Measurements from ENCODE around the gene PRRX2.

Gene PRRX2

GRCh38 chr9:129731477-129732085, 66.1 kb downstream of the PRRX2 start:
- Histone ChIP-seq H3K9me3 (ENCODE audit: low read length) (no peaks in the 10 kb centered on the region), H3K36me3 (ENCODE audit: insufficient read depth, low read length) (no peaks in the 10 kb centered on the region), H3K27me3 (ENCODE audit: insufficient read depth, low read length) (peaks cover 2% of the 10 kb centered on the region), H2AFZ (ENCODE audit: low read depth, low read length) (no peak overlapping the region), H3K4me1 (ENCODE audit: insufficient read depth, low read length) (no peaks in the 10 kb centered on the region), H3K4me3 (ENCODE audit: low read length) (no peak overlapping the region)

GRCh38 chr9:129732100-129732499, 66.7 kb downstream of the PRRX2 start:
- H3K36me3 ChIP-seq (ENCODE audit: insufficient read depth, low read length), result no peaks in the 10 kb centered on the region
- H3K4me3 ChIP-seq (ENCODE audit: low read length), result no peak overlapping the region
- H3K4me1 ChIP-seq (ENCODE audit: insufficient read depth, low read length), result no peaks in the 10 kb centered on the region
- H2AFZ ChIP-seq (ENCODE audit: low read depth, low read length), result no peak overlapping the region
- H3K27me3 ChIP-seq (ENCODE audit: insufficient read depth, low read length), result peaks cover 2% of the 10 kb centered on the region
- H3K9me3 ChIP-seq (ENCODE audit: low read length), result no peaks in the 10 kb centered on the region

DNA sequence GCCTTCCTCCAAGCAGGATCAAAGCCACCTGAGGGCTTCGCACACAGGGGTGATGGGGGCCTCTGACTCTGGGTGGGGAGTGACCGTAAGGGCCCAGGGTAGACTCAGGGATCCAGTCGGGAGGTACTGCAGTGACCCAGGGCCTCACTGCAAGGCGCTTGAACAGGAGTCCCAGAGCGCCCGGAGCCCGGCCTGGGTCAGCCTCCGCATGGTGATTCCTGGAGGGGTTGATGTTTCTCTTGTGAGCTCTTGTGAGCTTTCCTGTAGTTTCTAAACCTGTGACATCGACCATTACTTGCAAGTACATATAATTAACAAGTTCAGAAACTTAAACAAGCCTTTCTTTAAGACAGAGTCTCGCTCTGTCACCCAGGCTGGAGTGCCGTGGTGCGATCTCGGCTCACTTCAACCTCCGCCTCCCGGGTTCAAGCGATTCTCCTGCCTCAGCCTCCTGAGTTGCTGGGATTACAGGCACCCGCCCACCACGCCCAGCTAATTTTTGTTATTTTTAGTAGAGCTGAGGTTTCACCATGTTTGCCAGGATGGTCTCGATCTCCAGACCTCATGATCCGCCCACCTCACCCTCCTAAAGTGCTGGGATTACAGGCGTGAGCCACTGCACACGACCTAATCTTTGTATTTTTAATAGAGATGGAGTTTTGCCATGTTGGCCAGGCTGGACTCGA, 67.6 kb downstream of the PRRX2 start:
- H3K4me3 ChIP-seq (ENCODE audit: low read length), result no peak overlapping the region
- H2AFZ ChIP-seq (ENCODE audit: low read depth, low read length), result no peak overlapping the region
- no peaks in the 10 kb centered on the region for H3K4me1 ChIP-seq (ENCODE audit: insufficient read depth, low read length)

DNA sequence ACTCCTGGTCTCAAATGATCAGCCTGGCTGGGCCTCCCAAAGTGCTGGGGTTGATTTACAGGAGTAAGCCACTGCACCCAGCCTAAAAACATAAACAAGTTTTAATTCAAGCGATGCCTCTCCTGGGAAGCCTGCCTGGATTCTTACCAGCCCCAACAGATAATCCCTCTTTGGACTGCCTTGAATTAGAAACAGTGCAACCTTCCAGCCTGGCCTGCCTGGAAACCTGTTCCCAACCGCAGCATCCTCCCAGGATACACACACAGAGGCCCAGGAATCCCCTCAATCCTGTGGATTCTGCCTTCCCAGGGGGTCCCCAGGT, 68.1 kb downstream of the PRRX2 start:
- H3K4me1 ChIP-seq (ENCODE audit: insufficient read depth, low read length), result no peaks in the 10 kb centered on the region
- H3K36me3 ChIP-seq (ENCODE audit: insufficient read depth, low read length), result no peaks in the 10 kb centered on the region
- no peaks in the 10 kb centered on the region for H3K9me3 ChIP-seq (ENCODE audit: low read length)
- no peak overlapping the region for H3K4me3 ChIP-seq (ENCODE audit: low read length)
- H3K27me3 ChIP-seq (ENCODE audit: insufficient read depth, low read length), result peaks cover 2% of the 10 kb centered on the region
- no peak overlapping the region for H2AFZ ChIP-seq (ENCODE audit: low read depth, low read length)

More for the DNA sequence above, 67.6 kb downstream of the PRRX2 start:
- peaks cover 2% of the 10 kb centered on the region for H3K27me3 ChIP-seq (ENCODE audit: insufficient read depth, low read length)
- H3K36me3 ChIP-seq (ENCODE audit: insufficient read depth, low read length), result no peaks in the 10 kb centered on the region
- no peaks in the 10 kb centered on the region for H3K9me3 ChIP-seq (ENCODE audit: low read length)

GRCh38 chr9:129735546-129735945, 70.1 kb downstream of the PRRX2 start:
- no peaks in the 10 kb centered on the region for H3K9me3 ChIP-seq (ENCODE audit: low read length)
- no peak overlapping the region for H3K4me3 ChIP-seq (ENCODE audit: low read length)
- no peaks in the 10 kb centered on the region for H3K27me3 ChIP-seq (ENCODE audit: insufficient read depth, low read length)
- no peaks in the 10 kb centered on the region for H3K36me3 ChIP-seq (ENCODE audit: insufficient read depth, low read length)
- H2AFZ ChIP-seq (ENCODE audit: low read depth, low read length), result no peak overlapping the region
- H3K4me1 ChIP-seq (ENCODE audit: insufficient read depth, low read length), result no peaks in the 10 kb centered on the region

DNA sequence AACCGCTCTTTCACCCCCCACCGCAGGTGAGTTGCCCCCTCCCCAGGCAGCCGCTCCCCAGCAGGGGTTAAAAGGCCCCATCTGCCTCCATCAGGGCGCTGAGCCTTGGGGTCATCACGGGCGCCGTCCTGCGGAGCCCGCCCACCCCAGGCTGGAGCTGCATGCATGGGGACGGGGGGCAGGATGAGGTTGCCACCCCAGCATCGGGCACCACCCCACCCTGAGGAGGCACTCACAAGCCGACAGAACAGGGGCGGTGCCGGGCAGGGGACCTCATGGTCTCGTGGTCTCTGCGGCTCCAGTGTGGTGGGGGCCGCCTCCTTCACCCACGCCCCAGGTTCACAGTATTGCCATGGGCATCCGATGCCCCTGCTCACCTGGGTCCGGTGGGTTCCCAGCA, 70.9 kb downstream of the PRRX2 start:
- H3K9me3 ChIP-seq (ENCODE audit: low read length), result peaks cover 2% of the 10 kb centered on the region
- H3K4me1 ChIP-seq (ENCODE audit: insufficient read depth, low read length), result no peaks in the 10 kb centered on the region
- no peak overlapping the region for H2AFZ ChIP-seq (ENCODE audit: low read depth, low read length)
- H3K4me3 ChIP-seq (ENCODE audit: low read length), result no peak overlapping the region
- no peaks in the 10 kb centered on the region for H3K27me3 ChIP-seq (ENCODE audit: insufficient read depth, low read length)
- H3K36me3 ChIP-seq (ENCODE audit: insufficient read depth, low read length), result no peaks in the 10 kb centered on the region

GRCh38 chr9:129737479-129738274, 72.2 kb downstream of the PRRX2 start:
- peaks cover 2% of the 10 kb centered on the region for H3K9me3 ChIP-seq (ENCODE audit: low read length)
- H3K36me3 ChIP-seq (ENCODE audit: insufficient read depth, low read length), result no peaks in the 10 kb centered on the region
- H3K4me1 ChIP-seq (ENCODE audit: insufficient read depth, low read length), result no peaks in the 10 kb centered on the region
- H3K27me3 ChIP-seq (ENCODE audit: insufficient read depth, low read length), result no peaks in the 10 kb centered on the region
- peak overlapping the region; percentile 40 for H3K4me3 ChIP-seq (ENCODE audit: low read length)
- H2AFZ ChIP-seq (ENCODE audit: low read depth, low read length), result peak overlapping the region; percentile 85

DNA sequence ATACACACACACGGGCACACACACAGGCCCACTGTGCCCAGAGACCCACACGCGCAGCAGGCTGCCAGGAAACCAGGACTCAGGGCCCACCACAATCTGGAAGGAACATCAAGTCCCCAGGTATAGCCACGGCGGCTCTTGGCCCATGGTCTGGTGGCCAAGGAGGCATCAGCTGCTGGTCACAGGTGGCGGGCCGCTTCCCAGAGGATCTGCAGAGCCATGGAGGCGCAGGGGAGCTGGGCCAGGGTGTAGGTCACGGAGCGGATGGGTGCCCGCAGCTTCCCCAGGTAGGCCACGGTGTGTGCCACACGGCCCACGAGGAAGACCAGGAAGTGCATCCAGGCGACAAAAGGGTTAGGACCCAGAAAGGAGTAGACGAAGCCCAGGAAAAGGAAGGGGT, 74.0 kb downstream of the PRRX2 start:
- Histone ChIP-seq H2AFZ (ENCODE audit: low read depth, low read length) (no peak overlapping the region), H3K4me1 (ENCODE audit: insufficient read depth, low read length) (no peaks in the 10 kb centered on the region), H3K4me3 (ENCODE audit: low read length) (no peak overlapping the region), H3K9me3 (ENCODE audit: low read length) (peaks cover 2% of the 10 kb centered on the region), H3K27me3 (ENCODE audit: insufficient read depth, low read length) (no peaks in the 10 kb centered on the region), H3K36me3 (ENCODE audit: insufficient read depth, low read length) (no peaks in the 10 kb centered on the region)

DNA sequence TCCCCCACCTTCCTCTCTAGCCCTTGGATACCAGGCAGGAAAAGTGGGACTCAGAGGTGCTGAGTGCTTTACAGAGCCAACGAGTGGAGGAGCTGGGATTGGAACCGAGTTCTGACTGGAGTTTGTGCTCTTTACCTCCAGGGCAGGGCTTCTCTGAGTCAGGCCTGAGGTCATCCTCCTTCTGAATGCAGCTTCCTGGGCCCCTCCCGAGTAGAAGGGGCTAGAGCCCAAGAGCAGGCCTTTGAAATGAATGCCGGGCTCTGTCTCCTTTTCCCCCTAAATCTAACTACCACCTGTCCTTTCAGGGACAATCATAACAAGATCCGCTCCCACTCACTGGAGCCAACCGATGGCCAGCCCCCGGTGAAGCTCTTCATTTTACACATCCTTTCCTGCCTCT, 74.7 kb downstream of the PRRX2 start:
- no peaks in the 10 kb centered on the region for H3K36me3 ChIP-seq (ENCODE audit: insufficient read depth, low read length)
- H2AFZ ChIP-seq (ENCODE audit: low read depth, low read length), result no peak overlapping the region
- H3K27me3 ChIP-seq (ENCODE audit: insufficient read depth, low read length), result no peaks in the 10 kb centered on the region
- no peaks in the 10 kb centered on the region for H3K4me1 ChIP-seq (ENCODE audit: insufficient read depth, low read length)
- H3K9me3 ChIP-seq (ENCODE audit: low read length), result peaks cover 2% of the 10 kb centered on the region
- H3K4me3 ChIP-seq (ENCODE audit: low read length), result no peak overlapping the region

DNA sequence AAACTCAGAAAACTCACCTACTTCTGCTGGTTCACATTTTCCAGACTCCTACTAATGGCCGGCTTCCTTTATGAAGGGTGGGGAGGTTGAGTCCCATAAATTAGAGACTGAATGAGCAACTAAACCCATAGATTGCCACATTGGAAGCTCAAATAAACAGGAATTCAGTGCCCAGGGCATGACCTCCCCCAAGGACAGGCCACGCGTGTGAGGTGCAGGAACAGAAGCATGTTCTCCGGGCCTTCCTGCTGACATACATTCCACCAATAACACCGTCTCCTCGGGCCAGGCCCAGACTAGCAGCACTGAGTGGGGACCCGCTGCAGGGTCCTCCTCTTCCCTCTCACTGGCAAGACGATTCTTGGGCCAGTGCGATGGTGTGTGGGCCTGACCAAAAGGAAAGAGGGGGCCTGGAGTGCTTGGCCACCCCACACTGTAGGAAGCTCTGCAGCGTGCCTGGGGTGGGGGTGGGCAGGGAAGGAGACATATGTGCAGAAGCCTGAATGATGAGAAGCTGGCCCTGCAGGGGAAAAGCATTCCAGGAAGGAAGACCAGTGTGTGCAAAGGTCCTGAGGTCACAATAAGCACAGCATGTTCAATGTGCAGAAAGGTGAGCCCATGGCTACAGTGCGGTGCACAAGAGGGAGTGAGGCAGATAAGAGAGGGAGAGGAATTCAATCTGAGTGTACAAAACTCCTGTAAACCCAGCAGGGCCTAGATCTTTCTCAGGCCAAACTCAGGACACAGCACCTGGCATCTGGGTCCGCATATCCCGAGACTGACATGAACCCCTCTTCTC, 75.4 kb downstream of the PRRX2 start:
- H3K27me3 ChIP-seq (ENCODE audit: insufficient read depth, low read length), result no peaks in the 10 kb centered on the region
- H3K4me1 ChIP-seq (ENCODE audit: insufficient read depth, low read length), result no peaks in the 10 kb centered on the region
- peaks cover 2% of the 10 kb centered on the region for H3K9me3 ChIP-seq (ENCODE audit: low read length)
- H3K36me3 ChIP-seq (ENCODE audit: insufficient read depth, low read length), result no peaks in the 10 kb centered on the region
- no peak overlapping the region for H2AFZ ChIP-seq (ENCODE audit: low read depth, low read length)
- H3K4me3 ChIP-seq (ENCODE audit: low read length), result no peak overlapping the region

GRCh38 chr9:129745200-129745599, 79.8 kb downstream of the PRRX2 start:
- H3K4me1 ChIP-seq (ENCODE audit: insufficient read depth, low read length), result no peaks in the 10 kb centered on the region
- no peaks in the 10 kb centered on the region for H3K36me3 ChIP-seq (ENCODE audit: insufficient read depth, low read length)
- H3K27me3 ChIP-seq (ENCODE audit: insufficient read depth, low read length), result peaks cover 3% of the 10 kb centered on the region
- no peak overlapping the region for H2AFZ ChIP-seq (ENCODE audit: low read depth, low read length)
- H3K4me3 ChIP-seq (ENCODE audit: low read length), result no peak overlapping the region
- peaks cover 2% of the 10 kb centered on the region for H3K9me3 ChIP-seq (ENCODE audit: low read length)

DNA sequence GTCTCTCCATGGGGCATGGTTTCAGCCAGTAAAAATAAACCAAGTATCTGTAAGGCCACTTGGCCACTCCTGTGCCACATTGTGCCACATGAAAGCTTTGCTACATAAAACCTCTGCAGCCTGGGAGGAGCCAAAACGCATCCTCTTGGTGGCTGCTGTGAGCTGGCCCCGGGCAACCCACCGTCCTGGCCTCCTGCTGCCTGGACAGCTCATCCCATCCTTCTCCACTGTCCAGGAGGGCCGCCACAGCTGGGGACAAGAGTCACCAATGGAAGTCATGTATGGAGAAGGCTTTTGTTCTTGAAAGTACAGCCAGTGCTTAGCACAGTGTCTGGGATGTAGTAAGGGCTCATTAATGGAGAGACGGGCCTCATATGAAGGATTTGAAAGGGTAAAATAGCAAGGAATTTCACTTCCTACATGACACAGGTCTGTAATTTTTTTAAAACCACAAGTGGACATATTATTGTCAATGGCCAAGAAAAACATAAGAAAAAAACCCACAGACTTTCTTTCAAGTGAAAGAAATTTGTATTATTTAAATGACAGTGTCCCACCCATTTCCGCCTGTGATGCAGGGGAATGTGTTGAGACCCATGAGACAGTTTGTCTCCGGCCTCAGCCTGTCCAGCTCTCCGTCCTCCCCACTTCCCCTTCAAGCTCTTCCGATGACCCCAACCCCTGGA, 80.8 kb downstream of the PRRX2 start:
- Histone ChIP-seq H3K36me3 (ENCODE audit: insufficient read depth, low read length) (no peaks in the 10 kb centered on the region), H3K9me3 (ENCODE audit: low read length) (no peaks in the 10 kb centered on the region), H2AFZ (ENCODE audit: low read depth, low read length) (no peak overlapping the region), H3K27me3 (ENCODE audit: insufficient read depth, low read length) (peaks cover 3% of the 10 kb centered on the region), H3K4me1 (ENCODE audit: insufficient read depth, low read length) (no peaks in the 10 kb centered on the region), H3K4me3 (ENCODE audit: low read length) (no peak overlapping the region)

Measured in neuron (in vitro differentiated cells).